Measurements from ENCODE around the gene SPEF1. TPM values are rescaled to one million over a fixed set of nuclear protein-coding genes. Genes with fewer than 3 reads are reported as not detected.

The SPEF1 gene
- total and polyA plus RNA-seq, 2 of the 13 experiments (the other 11 are each of a cell fraction or from before 2014, with no cell fraction given) = 0.11 to 0.27 TPM

DNA sequence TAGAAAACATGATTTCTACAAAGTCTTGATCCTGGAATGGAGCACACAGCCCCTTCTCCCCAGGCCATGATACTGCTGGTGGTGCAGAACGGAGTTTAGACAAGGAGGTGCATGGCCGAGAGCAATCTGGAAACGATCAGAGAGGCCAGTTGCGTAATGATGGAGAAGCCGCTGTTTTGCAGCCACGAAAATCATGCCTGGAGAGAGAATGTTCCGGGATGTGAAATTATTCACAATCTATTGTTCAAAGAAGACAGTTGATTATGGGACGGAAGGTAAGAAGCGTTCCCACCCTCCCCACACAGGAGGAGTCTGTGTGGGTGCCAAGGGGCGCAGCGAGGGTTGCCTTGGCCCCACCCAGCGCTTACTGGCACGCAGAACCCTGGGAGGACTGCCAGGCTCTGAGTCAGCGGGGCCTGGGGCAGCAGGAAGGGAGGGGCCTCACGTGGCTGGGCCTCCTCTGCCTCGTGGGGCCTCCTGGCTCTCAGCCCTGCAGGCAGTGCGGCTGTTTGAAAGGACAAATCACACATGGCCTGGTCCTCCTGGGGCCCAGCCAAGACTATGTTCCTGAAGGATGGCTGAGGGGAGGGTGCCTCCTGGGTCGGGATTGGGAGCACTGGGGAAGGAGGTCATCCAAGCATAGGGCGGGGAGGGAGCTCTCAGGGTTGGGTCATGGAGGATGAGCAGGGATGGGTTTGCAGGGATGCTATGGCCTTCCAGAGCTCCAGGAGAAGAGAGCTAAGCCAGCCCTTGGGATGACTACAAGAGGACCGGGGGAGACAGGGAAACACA is 30.4 kb upstream of the SPEF1 start (continued):
- TF ChIP-seq HCFC1 (IDR thresholded peaks at IDR 0.05; ENCODE audit: low read depth, low read length) = no peak
- peak; percentile 10; the same call in 1 of the 2 replicates for TF ChIP-seq CC2D1A (CRISPR knock-in tag; IDR thresholded peaks at IDR 0.05)
- TF ChIP-seq, protein P1, sequence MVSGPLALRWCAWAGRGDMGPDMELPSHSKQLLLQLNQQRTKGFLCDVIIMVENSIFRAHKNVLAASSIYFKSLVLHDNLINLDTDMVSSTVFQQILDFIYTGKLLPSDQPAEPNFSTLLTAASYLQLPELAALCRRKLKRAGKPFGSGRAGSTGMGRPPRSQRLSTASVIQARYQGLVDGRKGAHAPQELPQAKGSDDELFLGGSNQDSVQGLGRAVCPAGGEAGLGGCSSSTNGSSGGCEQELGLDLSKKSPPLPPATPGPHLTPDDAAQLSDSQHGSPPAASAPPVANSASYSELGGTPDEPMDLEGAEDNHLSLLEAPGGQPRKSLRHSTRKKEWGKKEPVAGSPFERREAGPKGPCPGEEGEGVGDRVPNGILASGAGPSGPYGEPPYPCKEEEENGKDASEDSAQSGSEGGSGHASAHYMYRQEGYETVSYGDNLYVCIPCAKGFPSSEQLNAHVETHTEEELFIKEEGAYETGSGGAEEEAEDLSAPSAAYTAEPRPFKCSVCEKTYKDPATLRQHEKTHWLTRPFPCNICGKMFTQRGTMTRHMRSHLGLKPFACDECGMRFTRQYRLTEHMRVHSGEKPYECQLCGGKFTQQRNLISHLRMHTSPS (CRISPR knock-in tag; IDR thresholded peaks at IDR 0.05; ENCODE audit: low read depth) = peak; percentile 100
- TF ChIP-seq PCBP1 (IDR thresholded peaks at IDR 0.05; ENCODE audit: borderline replicate concordance, low read depth, low read length) = peak; percentile 86; the same call in 1 of the 2 replicates
- TF ChIP-seq CBX2 (IDR thresholded peaks at IDR 0.05; ENCODE audit: low read depth, low read length) = no peak
- TF ChIP-seq CBX2 (CRISPR knock-in tag; IDR thresholded peaks at IDR 0.05; ENCODE audit: low read depth) = no peak; the same call in 1 of the 2 replicates
- peak; percentile 94 for TF ChIP-seq ARID2 (CRISPR knock-in tag; IDR thresholded peaks at IDR 0.05; ENCODE audit: borderline replicate concordance)
- no peak; the same call in 1 of the 2 replicates for TF ChIP-seq ZNF776 (CRISPR knock-in tag; IDR thresholded peaks at IDR 0.05)
- TF ChIP-seq, protein P2, sequence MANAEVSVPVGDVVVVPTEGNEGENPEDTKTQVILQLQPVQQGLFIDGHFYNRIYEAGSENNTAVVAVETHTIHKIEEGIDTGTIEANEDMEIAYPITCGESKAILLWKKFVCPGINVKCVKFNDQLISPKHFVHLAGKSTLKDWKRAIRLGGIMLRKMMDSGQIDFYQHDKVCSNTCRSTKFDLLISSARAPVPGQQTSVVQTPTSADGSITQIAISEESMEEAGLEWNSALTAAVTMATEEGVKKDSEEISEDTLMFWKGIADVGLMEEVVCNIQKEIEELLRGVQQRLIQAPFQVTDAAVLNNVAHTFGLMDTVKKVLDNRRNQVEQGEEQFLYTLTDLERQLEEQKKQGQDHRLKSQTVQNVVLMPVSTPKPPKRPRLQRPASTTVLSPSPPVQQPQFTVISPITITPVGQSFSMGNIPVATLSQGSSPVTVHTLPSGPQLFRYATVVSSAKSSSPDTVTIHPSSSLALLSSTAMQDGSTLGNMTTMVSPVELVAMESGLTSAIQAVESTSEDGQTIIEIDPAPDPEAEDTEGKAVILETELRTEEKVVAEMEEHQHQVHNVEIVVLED (CRISPR knock-in tag; IDR thresholded peaks at IDR 0.05; ENCODE audit: borderline replicate concordance) = peak; percentile 80
- peak; percentile 82; the same call in 1 of the 2 replicates for TF ChIP-seq THYN1 (CRISPR knock-in tag; IDR thresholded peaks at IDR 0.05; ENCODE audit: borderline replicate concordance, low read depth)
- no peak; the same call in 1 of the 2 replicates for TF ChIP-seq ZNF251 (CRISPR knock-in tag; IDR thresholded peaks at IDR 0.05)
- no peak for TF ChIP-seq NFE2L2 (IDR thresholded peaks at IDR 0.05; ENCODE audit: low read length)
- TF ChIP-seq ZNF75D (CRISPR knock-in tag; IDR thresholded peaks at IDR 0.05; ENCODE audit: borderline replicate concordance) = no peak
- peak; percentile 99 for TF ChIP-seq ZNF766 (CRISPR knock-in tag; IDR thresholded peaks at IDR 0.05; ENCODE audit: borderline replicate concordance)
- no peak for TF ChIP-seq GTF2F1 (IDR thresholded peaks at IDR 0.05; ENCODE audit: low read length)
- peak; percentile 79 for TF ChIP-seq RCOR2 (CRISPR knock-in tag; IDR thresholded peaks at IDR 0.05)
- TF ChIP-seq ZNF879 (CRISPR knock-in tag; IDR thresholded peaks at IDR 0.05) = no peak; the same call in 1 of the 2 replicates
- 0 out of 2 replicates have a peak, but pooled peaks have one; percentile 23 for TF ChIP-seq TCF7 (IDR thresholded peaks at IDR 0.05; ENCODE audit: low read depth)
- no peak for TF ChIP-seq SMARCC2 (IDR thresholded peaks at IDR 0.05)
- TF ChIP-seq, protein P3, sequence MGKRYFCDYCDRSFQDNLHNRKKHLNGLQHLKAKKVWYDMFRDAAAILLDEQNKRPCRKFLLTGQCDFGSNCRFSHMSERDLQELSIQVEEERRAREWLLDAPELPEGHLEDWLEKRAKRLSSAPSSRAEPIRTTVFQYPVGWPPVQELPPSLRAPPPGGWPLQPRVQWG (CRISPR knock-in tag; IDR thresholded peaks at IDR 0.05; ENCODE audit: borderline replicate concordance, low read depth) = no peak
- peak; percentile 95; the same call in 1 of the 2 replicates for TF ChIP-seq FIP1L1 (IDR thresholded peaks at IDR 0.05; ENCODE audit: borderline replicate concordance, insufficient read depth, low read depth, low read length)
- TF ChIP-seq, protein P4, sequence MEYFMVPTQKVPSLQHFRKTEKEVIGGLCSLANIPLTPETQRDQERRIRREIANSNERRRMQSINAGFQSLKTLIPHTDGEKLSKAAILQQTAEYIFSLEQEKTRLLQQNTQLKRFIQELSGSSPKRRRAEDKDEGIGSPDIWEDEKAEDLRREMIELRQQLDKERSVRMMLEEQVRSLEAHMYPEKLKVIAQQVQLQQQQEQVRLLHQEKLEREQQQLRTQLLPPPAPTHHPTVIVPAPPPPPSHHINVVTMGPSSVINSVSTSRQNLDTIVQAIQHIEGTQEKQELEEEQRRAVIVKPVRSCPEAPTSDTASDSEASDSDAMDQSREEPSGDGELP (IDR thresholded peaks at IDR 0.05; ENCODE audit: borderline replicate concordance, low read depth) = peak; percentile 76; the same call in 1 of the 2 replicates
- no peak for TF ChIP-seq ATM (IDR thresholded peaks at IDR 0.05; ENCODE audit: borderline replicate concordance)
- no peak for TF ChIP-seq SMARCE1 (IDR thresholded peaks at IDR 0.05; ENCODE audit: borderline replicate concordance)
- no peak for TF ChIP-seq ZNF34 (CRISPR knock-in tag; IDR thresholded peaks at IDR 0.05; ENCODE audit: borderline replicate concordance)
- peak; percentile 99 for TF ChIP-seq ZFX (CRISPR knock-in tag; IDR thresholded peaks at IDR 0.05; ENCODE audit: low read depth)
